Common myeloid progenitor, CD34-positive (primary cell): ENCODE data around the gene KCTD2.

Experiments used
- CTCF ChIA-PET: fragments of 350-600 bp; sonication (Branson Sonifier 250); formaldehyde crosslinking; loops from one replicate; lab custom pipeline; 2021; ENCODE audit warnings: antibody characterized with exemption; lab: Charles Lee
- POLR2A ChIA-PET: fragments of 350-600 bp; sonication (Branson Sonifier 250); formaldehyde crosslinking; loops from one replicate; lab custom pipeline; 2021; ENCODE audit warnings: antibody characterized with exemption; lab: Charles Lee
- DNase-seq, 3 donors: peaks; one replicate each; pipeline versions ENCODE4 v3.0.0 to v3.0.0-alpha.2; 2013
- H3K27ac ChIP-seq, 2 experiments: 1 replicate in 1 of 2; 2 replicates in 1 of 2; pipeline ENCODE4 v1.7.0; 2013; ENCODE audit warnings: inconsistent platforms in 2 of 2, low read length in 2 of 2, mild to moderate bottlenecking in 2 of 2, low read depth in 1 of 2, moderate library complexity in 1 of 2; ENCODE audit not compliant: severe bottlenecking in 2 of 2, insufficient read depth in 1 of 2, poor library complexity in 1 of 2
- H3K27me3 ChIP-seq, 5 experiments: replicated peaks in 2 of 5; 1 replicate in 3 of 5; 2 replicates in 2 of 5; pipeline versions ENCODE4 v1.6.1 to v1.7.0; 2013; ENCODE audit warnings: low read length in 4 of 5, mild to moderate bottlenecking in 2 of 5, moderate library complexity in 2 of 5, inconsistent platforms in 1 of 5; ENCODE audit not compliant: insufficient read depth in 5 of 5, control insufficient read depth in 4 of 5
- H3K36me3 ChIP-seq, 4 experiments: 1 replicate in 2 of 4; 2 replicates in 2 of 4; pipeline versions ENCODE4 v1.6.1 to v1.7.0; 2013; ENCODE audit warnings: low read length in 3 of 4, control low read depth in 1 of 4, mild to moderate bottlenecking in 1 of 4; ENCODE audit not compliant: control insufficient read depth in 4 of 4, insufficient read depth in 4 of 4
- H3K4me1 ChIP-seq, 4 experiments: 1 replicate in 3 of 4; 2 replicates in 1 of 4; pipeline versions ENCODE4 v1.6.1 to v1.7.1; 2013; ENCODE audit warnings: low read length in 3 of 4, mild to moderate bottlenecking in 3 of 4, control low read depth in 1 of 4, inconsistent platforms in 1 of 4, moderate library complexity in 1 of 4; ENCODE audit not compliant: control insufficient read depth in 4 of 4, insufficient read depth in 4 of 4; ENCODE audit errors: control extremely low read depth in 1 of 4
- H3K4me3 ChIP-seq, 7 experiments: 1 replicate in 4 of 7; 2 replicates in 3 of 7; pipeline versions ENCODE4 v1.5.1 to v1.7.0; 2013; ENCODE audit warnings: mild to moderate bottlenecking in 7 of 7, low read length in 6 of 7, moderate library complexity in 6 of 7, inconsistent platforms in 2 of 7, low read depth in 2 of 7, control low read depth in 1 of 7; ENCODE audit not compliant: insufficient read depth in 4 of 7, control insufficient read depth in 1 of 7; ENCODE audit errors: extremely low read depth in 1 of 7
- H3K9me3 ChIP-seq, 5 experiments: 1 replicate in 4 of 5; 2 replicates in 1 of 5; pipeline versions ENCODE4 v1.6.1 to v1.7.1; 2013; ENCODE audit warnings: low read length in 4 of 5, mild to moderate bottlenecking in 2 of 5, inconsistent platforms in 1 of 5, low read depth in 1 of 5, moderate library complexity in 1 of 5; ENCODE audit not compliant: control insufficient read depth in 4 of 5, insufficient read depth in 2 of 5; ENCODE audit errors: control extremely low read depth in 1 of 5
- WGBS: methylation state at CpG from one replicate; pipeline ENCODE4 v1.1.5; 2013; ENCODE audit not compliant: insufficient coverage; 5-methylcytosine and 5-hydroxymethylcytosine counted together

KCTD2 gene

DNA sequence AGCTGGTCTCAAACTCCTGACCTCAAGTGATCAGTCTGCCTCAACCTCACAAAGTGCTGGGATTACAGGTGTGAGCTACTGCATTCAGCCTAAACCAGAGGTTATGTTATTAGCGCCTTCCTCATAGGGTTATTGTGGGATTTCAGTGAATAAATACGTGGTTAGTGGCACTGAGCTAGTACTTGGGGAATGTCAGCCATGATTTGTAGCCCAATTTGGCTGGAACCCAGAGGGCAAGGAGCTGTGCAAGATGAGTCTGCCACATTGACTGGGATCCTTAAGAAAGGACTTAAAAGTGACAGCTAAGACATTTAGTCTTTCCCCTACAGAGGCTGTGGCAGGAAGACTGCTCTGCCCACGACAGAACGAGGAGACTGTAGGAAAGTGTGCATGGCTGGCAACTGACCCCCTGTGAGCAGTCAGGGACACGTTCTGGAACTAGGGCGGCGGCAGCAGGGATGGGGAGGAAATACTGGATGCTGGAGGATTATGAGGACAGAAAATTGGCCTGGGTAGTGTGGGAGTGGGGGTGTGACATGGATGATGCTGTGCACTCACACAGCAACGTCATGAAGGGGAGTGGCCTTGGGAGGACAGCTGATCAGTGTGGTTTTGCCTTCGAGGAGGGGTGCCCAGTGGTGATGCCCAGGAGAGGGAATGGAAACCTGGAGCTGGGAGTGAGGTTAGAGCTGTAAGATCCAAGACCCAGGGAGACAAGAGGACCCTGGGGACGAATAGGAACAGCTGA lies 14.9 kb upstream of the KCTD2 start:
- CTCF ChIA-PET, result interaction anchor here (0.9 to 2.0 kb wide), 8 partner anchors 10 to 73 kb away, joined by 3 to 16 read pairs (median 4); partner anchors contain the start of genes CDR2L and MRPL58
- Histone ChIP-seq H3K36me3 (peaks cover 0 to 3% (median 0%) of the 10 kb centered on the region in 4 experiments), H3K9me3 (peaks cover 0 to 16% (median 4%) of the 10 kb centered on the region in 5 experiments), H3K27me3 (no peaks in the 10 kb centered on the region), H3K4me1 (peaks cover 4 to 43% (median 36%) of the 10 kb centered on the region in 4 experiments), H3K4me3 (peak overlapping the region; percentile 10 to 95 (median 32)), H3K27ac (no peak overlapping the region)
- POLR2A ChIA-PET, result interaction anchor here (0.6 to 1.4 kb wide), 3 partner anchors 19 to 151 kb away, joined by 3 to 5 read pairs (median 4); partner anchors contain the start of genes MRPL58 and SUMO2
- WGBS, result 5% methylated on average over 10 of the region's 10 CpGs
- peak; percentile 72 to 86 (median 79) for DNase-seq

DNA sequence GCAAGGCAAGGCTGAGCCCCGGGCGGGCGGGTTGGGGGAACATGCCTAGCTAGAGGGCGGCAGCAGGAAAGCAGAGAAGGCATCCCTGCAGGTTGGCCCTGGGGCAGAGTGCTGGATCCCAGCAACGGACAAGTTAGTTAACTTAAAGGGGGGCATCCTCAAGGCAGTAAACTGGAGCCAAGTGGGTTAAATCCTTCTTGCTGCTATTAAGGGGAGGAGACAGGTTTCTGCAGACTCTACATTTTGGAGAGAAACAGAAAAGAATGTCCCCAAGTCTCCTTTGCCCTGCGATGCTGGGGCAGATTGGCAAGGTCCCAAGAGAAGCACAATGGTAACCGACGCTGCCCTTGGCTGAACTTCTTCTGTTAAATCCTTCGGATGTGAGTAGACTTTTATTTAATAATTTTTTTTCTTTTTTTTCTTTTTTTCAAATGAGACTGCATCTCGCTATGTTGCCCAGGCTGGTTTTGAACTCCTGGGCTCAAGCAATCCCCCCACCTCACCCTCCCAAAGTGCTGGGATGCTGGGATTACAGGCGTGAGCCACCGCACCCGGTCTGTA lies 14.2 kb upstream of the KCTD2 start:
- 0% methylated on average over 6 of the region's 13 CpGs for WGBS
- H3K9me3 ChIP-seq, result peaks cover 0 to 16% (median 4%) of the 10 kb centered on the region in 5 experiments
- ChIA-PET CTCF (interaction anchor here (1.1 to 2.0 kb wide), 5 partner anchors 19 to 73 kb away, joined by 3 to 16 read pairs (median 5); partner anchors contain the start of genes CDR2L and MRPL58), POLR2A (interaction anchor here (0.6 to 1.4 kb wide), 4 partner anchors 17 to 150 kb away, joined by 3 to 5 read pairs (median 4); partner anchors contain the start of genes MRPL58 and SUMO2)
- H3K27ac ChIP-seq, result no peak overlapping the region
- no peaks in the 10 kb centered on the region for H3K27me3 ChIP-seq
- no peak for DNase-seq
- peaks cover 0 to 3% (median 0%) of the 10 kb centered on the region in 4 experiments for H3K36me3 ChIP-seq
- H3K4me3 ChIP-seq, result peak overlapping the region in 6 of 7 experiments; percentile 91 to 95 (median 91)
- peaks cover 4 to 43% (median 36%) of the 10 kb centered on the region in 4 experiments for H3K4me1 ChIP-seq

DNA sequence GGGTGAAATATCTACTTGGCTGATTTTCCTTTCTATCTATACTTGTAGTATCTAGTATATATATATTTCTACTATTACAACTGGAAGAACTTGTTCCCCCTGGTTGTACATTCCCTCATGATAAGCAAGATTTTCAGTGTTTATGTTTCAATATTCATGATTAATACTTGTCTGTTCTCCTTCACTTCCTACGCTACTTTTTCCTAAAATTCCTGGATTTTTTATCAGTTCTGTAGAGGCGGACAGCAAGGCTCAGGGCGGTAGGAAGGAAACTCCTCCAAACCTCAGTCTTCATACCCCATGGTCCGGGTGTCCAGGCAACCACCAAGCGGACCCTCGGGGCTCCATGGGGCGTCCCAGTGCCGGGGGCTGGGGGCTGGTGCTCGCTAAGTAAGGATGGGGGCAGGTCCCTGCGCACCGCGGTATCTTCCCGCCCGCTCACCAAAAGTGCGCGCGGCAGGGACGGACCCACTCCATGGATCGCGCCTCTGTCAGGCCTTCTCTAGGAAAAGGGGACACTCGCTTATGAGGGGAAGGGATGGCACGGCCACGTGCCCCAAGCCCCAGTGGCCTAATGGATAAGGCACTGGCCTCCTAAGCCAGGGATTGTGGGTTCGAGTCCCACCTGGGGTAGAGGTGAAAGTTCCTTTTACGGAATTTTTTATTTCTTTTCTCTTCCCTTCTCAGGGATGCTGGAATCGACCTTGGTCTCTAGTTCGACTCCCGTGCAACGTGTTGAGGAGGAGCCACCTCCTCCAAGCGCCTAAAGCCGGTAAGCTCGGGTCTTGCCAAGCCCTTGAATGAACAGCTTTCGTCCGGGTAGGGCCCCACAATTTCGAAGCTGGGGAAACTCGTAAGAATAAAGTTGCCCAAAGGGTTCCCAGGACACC lies 13.4 kb upstream of the KCTD2 start:
- WGBS, result 2% methylated on average over 20 of the region's 36 CpGs
- Histone ChIP-seq H3K4me3 (peak overlapping the region; percentile 91 to 95 (median 91)), H3K27me3 (no peaks in the 10 kb centered on the region), H3K4me1 (peaks cover 4 to 43% (median 36%) of the 10 kb centered on the region in 4 experiments), H3K9me3 (peaks cover 0 to 16% (median 4%) of the 10 kb centered on the region in 5 experiments), H3K27ac (peak overlapping the region in 1 of 2 experiments; percentile 85), H3K36me3 (peaks cover 0 to 7% (median 5%) of the 10 kb centered on the region in 4 experiments)
- peak; percentile 84 to 91 (median 90) for DNase-seq
- POLR2A ChIA-PET, result interaction anchor here (1.2 kb wide), 1 partner anchor 16 kb away, joined by 3 read pairs; no protein-coding TSS in a partner anchor
- CTCF ChIA-PET, result interaction anchor here (1.1 to 1.6 kb wide), 3 partner anchors 16 to 48 kb away, joined by 3 to 4 read pairs (median 4); partner anchors contain the start of gene MRPL58

DNA sequence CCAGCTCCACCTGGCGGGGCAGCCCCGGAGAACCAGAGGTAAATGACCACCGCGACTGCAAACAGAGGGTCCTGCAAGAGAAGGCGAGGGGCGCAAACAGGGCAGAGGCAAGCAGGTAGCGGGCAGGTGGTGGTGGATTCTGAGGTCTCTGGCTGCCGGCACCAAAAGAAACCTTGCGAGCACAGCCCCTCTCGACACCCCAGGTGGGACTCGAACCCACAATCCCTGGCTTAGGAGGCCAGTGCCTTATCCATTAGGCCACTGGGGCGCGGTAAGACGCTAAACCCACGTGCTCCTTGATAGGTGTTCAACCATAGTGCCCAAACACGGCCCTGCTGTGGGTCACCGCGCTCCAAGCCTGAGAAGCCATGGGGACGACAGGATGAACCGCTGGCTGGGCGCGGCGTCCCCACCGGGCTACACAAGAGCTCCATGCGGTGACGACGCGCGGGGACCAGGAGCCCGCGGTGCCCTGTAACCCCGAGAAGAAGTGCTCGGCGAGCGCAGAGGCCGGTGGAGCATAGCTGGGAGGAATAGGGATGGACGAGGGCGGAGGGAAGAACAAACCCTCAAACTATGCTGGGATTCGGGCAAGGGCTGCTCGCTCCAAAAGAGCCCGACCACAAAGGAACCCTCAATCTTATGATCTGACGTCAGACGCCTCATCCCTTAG lies 12.7 kb upstream of the KCTD2 start:
- H3K27me3 ChIP-seq, result no peaks in the 10 kb centered on the region
- WGBS, result under 1% methylated on average over 38 of the region's 43 CpGs
- peaks cover 0 to 16% (median 4%) of the 10 kb centered on the region in 5 experiments for H3K9me3 ChIP-seq
- H3K36me3 ChIP-seq, result peaks cover 4 to 14% (median 11%) of the 10 kb centered on the region in 4 experiments
- H3K4me3 ChIP-seq, result peak overlapping the region; percentile 91 to 95 (median 91)
- ChIA-PET POLR2A (interaction anchor here (1.0 to 1.2 kb wide), 2 partner anchors 12 to 15 kb away, joined by 3 read pairs; partner anchors contain the start of gene ATP5PD), CTCF (interaction anchor here (0.5 to 2.4 kb wide), 10 partner anchors 9 to 150 kb away, joined by 3 to 7 read pairs (median 4); partner anchors contain the start of genes HID1 and MRPL58)
- peak overlapping the region; percentile 72 to 85 for H3K27ac ChIP-seq
- peak; percentile 82 to 92 (median 89) for DNase-seq
- H3K4me1 ChIP-seq, result peaks cover 4 to 43% (median 39%) of the 10 kb centered on the region in 4 experiments

DNA sequence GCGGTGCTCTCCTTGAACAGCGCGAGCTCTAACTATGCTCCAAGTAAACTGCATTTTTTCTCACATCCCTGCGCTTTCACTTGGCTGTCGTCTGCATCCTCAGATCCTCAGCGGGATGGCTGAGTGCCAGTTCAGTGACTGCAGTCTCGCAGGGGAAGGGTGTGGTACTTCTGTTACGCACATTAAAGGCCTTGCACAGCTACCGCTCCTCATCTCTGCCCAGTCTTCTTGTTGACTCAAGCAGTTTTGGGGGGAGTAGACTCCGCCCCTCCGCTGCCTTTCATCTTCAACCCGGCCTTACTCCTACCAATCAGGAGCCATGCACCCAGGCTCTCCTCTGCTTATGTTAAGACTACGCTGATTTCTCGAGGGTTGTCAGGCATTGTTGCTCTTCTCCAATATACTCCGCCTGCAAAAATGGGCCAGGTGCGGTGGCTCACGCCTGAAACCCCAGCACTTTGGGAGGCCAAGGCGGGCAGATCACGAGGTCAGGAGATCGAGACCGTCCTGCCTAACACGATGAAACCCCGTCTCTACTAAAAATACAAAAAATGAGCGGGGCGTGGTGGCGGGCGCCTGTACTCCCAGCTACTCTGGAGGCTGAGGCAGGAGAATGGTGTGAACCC lies 10.3 kb upstream of the KCTD2 start:
- no peak overlapping the region for H3K27ac ChIP-seq
- WGBS, result 57% methylated on average over 27 of the region's 27 CpGs
- peaks cover 4 to 43% (median 40%) of the 10 kb centered on the region in 4 experiments for H3K4me1 ChIP-seq
- ChIA-PET POLR2A (interaction anchor here (0.6 kb wide), 1 partner anchor 33 kb away, joined by 3 read pairs; no protein-coding TSS in a partner anchor), CTCF (interaction anchor here (0.6 to 2.4 kb wide), 5 partner anchors 18 to 77 kb away, joined by 3 to 7 read pairs (median 4); no protein-coding TSS in a partner anchor)
- H3K36me3 ChIP-seq, result peaks cover 6 to 34% (median 28%) of the 10 kb centered on the region in 4 experiments
- DNase-seq, result peak; percentile 96 to 98 (median 97)
- H3K9me3 ChIP-seq, result no peaks in the 10 kb centered on the region
- H3K4me3 ChIP-seq, result peak overlapping the region in 2 of 7 experiments; percentile 33 to 40
- H3K27me3 ChIP-seq, result no peaks in the 10 kb centered on the region
